Neural progenitor cell (in vitro differentiated cells): ENCODE measurements around the gene S100A6.

Experiments used
- EZH2 ChIP-seq: fragments of 200-600 bp; sonication (generic); IDR thresholded peaks from 2 replicates; pipeline ENCODE4 v1.6.1; 2017; ENCODE audit warnings: antibody characterized with exemption, mild to moderate bottlenecking, moderate library complexity
- TF ChIP-seq, protein P1 (sequence below): fragments of 200-600 bp; sonication (generic); IDR thresholded peaks from 2 replicates; pipeline ENCODE4 v1.5.1; 2017; ENCODE audit warnings: antibody characterized with exemption, mild to moderate bottlenecking

DNA sequence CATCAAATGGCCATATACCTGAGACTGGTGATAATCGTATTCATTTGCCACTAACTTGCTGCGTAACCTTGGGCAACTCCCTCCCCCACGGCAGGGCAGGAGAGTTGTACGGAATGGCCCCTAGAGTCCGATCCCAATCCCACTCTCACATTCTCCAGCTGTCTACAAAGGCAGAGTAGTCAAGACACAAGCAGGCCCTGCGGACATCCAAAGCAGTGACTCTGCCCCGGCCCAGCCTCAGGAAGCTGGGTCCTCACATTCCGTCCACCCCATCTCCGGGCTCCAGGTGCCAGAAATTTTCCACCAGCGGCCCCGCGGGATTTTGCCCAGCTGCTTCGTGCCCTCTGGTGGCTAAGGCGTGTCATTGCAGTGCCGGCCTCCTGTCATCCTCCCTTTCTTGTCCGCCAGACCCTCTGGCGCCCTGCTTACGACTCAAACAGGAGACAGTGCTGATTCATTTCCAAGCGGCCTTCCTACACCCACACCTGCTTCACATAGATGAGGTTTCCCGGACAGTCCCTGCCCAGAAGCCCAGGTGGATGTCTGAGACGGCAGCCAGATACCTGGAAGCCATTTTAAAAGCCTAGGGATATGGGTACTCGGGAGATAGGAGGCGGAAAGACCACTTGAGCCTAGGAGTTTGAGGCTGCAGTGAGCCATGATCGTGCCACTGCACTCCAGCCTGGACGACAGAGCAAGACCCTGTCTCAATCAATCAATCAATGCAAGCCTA is 32.7 kb upstream of the S100A6 start:
- TF ChIP-seq, protein P1, sequence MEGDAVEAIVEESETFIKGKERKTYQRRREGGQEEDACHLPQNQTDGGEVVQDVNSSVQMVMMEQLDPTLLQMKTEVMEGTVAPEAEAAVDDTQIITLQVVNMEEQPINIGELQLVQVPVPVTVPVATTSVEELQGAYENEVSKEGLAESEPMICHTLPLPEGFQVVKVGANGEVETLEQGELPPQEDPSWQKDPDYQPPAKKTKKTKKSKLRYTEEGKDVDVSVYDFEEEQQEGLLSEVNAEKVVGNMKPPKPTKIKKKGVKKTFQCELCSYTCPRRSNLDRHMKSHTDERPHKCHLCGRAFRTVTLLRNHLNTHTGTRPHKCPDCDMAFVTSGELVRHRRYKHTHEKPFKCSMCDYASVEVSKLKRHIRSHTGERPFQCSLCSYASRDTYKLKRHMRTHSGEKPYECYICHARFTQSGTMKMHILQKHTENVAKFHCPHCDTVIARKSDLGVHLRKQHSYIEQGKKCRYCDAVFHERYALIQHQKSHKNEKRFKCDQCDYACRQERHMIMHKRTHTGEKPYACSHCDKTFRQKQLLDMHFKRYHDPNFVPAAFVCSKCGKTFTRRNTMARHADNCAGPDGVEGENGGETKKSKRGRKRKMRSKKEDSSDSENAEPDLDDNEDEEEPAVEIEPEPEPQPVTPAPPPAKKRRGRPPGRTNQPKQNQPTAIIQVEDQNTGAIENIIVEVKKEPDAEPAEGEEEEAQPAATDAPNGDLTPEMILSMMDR = peak; percentile 96
- TF ChIP-seq EZH2 = peak; percentile 24
